ENCODE measurements around the gene ZDHHC3. TPM values are rescaled to one million over a fixed set of nuclear protein-coding genes. Genes with fewer than 3 reads are reported as not detected.
A peak's percentile ranks its signal among the peaks of the same experiment; 100 is the strongest.
"Not testable (repeated sequence)": the region's sequence is repeated elsewhere in the genome, so short reads cannot be mapped to it uniquely, and the experiment has no call there.

The ZDHHC3 gene
- total RNA-seq, 1 experiment from 2014 or later = 40.1 TPM

DNA sequence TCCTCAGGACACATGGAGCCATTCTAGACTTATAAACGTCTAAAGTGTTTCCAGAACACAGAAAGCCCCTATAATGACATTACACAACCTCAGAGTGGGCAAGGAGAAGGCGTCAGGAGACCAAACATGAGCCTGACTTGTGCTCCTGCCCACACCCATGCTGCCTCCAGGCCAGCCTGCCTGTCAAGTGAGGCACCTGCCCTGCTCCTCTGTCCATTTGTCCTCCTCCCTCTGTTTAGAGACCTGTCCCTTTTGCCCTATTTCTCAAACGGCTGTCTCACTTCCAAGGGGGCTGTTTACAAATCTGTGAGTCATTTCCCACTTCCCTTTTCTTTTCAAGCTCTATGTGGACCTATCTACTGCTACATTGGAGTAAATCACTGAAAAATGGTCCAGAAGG is 21.0 kb downstream of the ZDHHC3 start:
- BruUV-seq (replicated peaks) = no TSS peak
- H3K4me1 Mint-ChIP-seq (ENCODE audit: insufficient read depth, unreplicated experiment) = no peaks in the 10 kb centered on the region
- TF ChIP-seq, protein P1, sequence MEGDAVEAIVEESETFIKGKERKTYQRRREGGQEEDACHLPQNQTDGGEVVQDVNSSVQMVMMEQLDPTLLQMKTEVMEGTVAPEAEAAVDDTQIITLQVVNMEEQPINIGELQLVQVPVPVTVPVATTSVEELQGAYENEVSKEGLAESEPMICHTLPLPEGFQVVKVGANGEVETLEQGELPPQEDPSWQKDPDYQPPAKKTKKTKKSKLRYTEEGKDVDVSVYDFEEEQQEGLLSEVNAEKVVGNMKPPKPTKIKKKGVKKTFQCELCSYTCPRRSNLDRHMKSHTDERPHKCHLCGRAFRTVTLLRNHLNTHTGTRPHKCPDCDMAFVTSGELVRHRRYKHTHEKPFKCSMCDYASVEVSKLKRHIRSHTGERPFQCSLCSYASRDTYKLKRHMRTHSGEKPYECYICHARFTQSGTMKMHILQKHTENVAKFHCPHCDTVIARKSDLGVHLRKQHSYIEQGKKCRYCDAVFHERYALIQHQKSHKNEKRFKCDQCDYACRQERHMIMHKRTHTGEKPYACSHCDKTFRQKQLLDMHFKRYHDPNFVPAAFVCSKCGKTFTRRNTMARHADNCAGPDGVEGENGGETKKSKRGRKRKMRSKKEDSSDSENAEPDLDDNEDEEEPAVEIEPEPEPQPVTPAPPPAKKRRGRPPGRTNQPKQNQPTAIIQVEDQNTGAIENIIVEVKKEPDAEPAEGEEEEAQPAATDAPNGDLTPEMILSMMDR (IDR thresholded peaks at IDR 0.05; ENCODE audit: unreplicated experiment) = no peak
- ChIA-PET POLR2A (no interaction called here), CTCF (interaction anchor here (1.0 kb wide), 1 partner anchor 14 kb away, joined by 3 read pairs; no protein-coding TSS in a partner anchor)
- H3K27me3 Mint-ChIP-seq (ENCODE audit: insufficient read depth, unreplicated experiment) = no peaks in the 10 kb centered on the region
- H3K9me3 Mint-ChIP-seq (ENCODE audit: unreplicated experiment) = no peaks in the 10 kb centered on the region
- peaks cover 19% of the 10 kb centered on the region for H3K36me3 Mint-ChIP-seq (ENCODE audit: insufficient read depth, unreplicated experiment)
- no peak overlapping the region for H3K27ac Mint-ChIP-seq (ENCODE audit: low read depth, unreplicated experiment)
- H3K4me3 Mint-ChIP-seq (ENCODE audit: unreplicated experiment) = no peak overlapping the region
- DNase-seq (ENCODE audit: unreplicated experiment) = peak; percentile 49
- intact Hi-C loops (cut with micrococcal nuclease) = no loop called here

DNA sequence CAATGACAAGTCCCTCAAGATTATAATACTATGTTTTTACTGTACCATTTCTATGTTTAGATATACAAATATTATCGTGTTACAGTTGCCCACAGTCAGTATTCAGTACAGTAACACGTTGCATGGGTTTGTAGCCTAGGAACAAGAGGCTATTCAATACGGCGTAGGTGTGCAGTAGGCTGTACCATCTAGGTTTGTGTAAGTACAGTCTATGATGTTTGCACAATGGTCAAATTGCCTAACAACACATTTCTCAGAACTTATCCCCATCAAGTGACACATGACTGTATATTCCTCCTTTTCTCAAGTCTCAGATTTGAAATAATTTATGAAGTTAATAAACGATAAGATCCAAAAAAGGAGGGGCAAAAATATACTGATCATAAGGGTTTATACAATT is 21.7 kb downstream of the ZDHHC3 start:
- ChIA-PET POLR2A (no interaction called here), CTCF (no interaction called here)
- intact Hi-C loops (cut with micrococcal nuclease) = no loop called here
- no peaks in the 10 kb centered on the region for H3K27me3 Mint-ChIP-seq (ENCODE audit: insufficient read depth, unreplicated experiment)
- no peak overlapping the region for H3K27ac Mint-ChIP-seq (ENCODE audit: low read depth, unreplicated experiment)
- H3K4me1 Mint-ChIP-seq (ENCODE audit: insufficient read depth, unreplicated experiment) = no peaks in the 10 kb centered on the region
- no peak for DNase-seq (ENCODE audit: unreplicated experiment)
- H3K9me3 Mint-ChIP-seq (ENCODE audit: unreplicated experiment) = no peaks in the 10 kb centered on the region
- peaks cover 19% of the 10 kb centered on the region for H3K36me3 Mint-ChIP-seq (ENCODE audit: insufficient read depth, unreplicated experiment)
- TF ChIP-seq, protein P1 (IDR thresholded peaks at IDR 0.05; ENCODE audit: unreplicated experiment) = no peak
- no peak overlapping the region for H3K4me3 Mint-ChIP-seq (ENCODE audit: unreplicated experiment)
- no TSS peak for BruUV-seq (replicated peaks)

DNA sequence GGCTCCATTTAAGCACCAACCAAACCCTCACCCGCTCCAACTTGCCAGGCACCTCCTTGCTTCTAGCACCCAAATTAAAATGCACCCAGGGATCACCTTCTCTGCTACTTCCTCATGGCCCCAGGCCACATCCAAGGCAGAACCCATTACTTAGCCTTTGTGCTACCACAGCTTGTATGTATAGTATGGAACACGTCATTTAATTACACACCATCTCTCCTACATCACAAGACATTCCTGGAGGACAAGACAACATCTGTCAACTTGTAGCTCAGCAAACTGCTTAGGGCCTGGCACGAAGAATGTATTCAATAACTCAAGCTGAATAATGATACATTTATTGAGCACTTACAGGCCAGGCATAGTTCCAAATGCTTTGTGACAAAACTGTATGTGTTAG is 23.3 kb downstream of the ZDHHC3 start:
- POLR2A ChIA-PET = no interaction called here
- no peak for DNase-seq (ENCODE audit: unreplicated experiment)
- intact Hi-C loops (cut with micrococcal nuclease) = no loop called here
- no peaks in the 10 kb centered on the region for H3K27me3 Mint-ChIP-seq (ENCODE audit: insufficient read depth, unreplicated experiment)
- H3K4me3 Mint-ChIP-seq (ENCODE audit: unreplicated experiment) = no peak overlapping the region
- BruUV-seq (replicated peaks) = no TSS peak
- CTCF ChIA-PET = interaction anchor here (0.5 to 0.6 kb wide), 2 partner anchors 304 to 885 kb away, joined by 3 to 6 read pairs; no protein-coding TSS in a partner anchor
- no peak overlapping the region for H3K27ac Mint-ChIP-seq (ENCODE audit: low read depth, unreplicated experiment)
- peaks cover 4% of the 10 kb centered on the region for H3K36me3 Mint-ChIP-seq (ENCODE audit: insufficient read depth, unreplicated experiment)
- no peaks in the 10 kb centered on the region for H3K9me3 Mint-ChIP-seq (ENCODE audit: unreplicated experiment)
- TF ChIP-seq, protein P1 (IDR thresholded peaks at IDR 0.05; ENCODE audit: unreplicated experiment) = no peak
- no peaks in the 10 kb centered on the region for H3K4me1 Mint-ChIP-seq (ENCODE audit: insufficient read depth, unreplicated experiment)

DNA sequence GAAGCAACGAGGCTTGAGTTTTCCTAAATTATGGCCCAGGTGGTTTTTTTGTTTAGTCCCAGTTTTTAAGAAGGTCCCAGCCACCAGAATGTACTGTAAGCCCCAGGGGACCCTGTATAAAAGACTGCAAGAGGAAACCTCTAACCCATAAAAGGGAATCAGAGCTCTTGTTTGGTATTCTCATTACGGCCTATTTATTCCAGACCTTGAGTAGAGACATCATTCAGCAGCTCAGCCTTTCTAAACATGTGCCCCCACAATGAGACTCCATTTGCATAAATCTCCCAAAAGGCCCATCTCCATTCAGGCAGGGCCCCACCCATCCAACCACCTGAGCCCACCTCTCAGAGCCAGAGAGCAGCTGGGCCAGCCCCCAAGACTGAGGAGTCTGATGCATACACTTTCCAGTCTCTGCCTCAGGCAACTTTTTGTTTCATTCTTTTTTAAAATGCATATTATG is 25.7 kb downstream of the ZDHHC3 start:
- no peak overlapping the region for H3K27ac Mint-ChIP-seq (ENCODE audit: low read depth, unreplicated experiment)
- DNase-seq (ENCODE audit: unreplicated experiment) = no peak
- H3K4me1 Mint-ChIP-seq (ENCODE audit: insufficient read depth, unreplicated experiment) = no peaks in the 10 kb centered on the region
- intact Hi-C loops (cut with micrococcal nuclease) = no loop called here
- H3K27me3 Mint-ChIP-seq (ENCODE audit: insufficient read depth, unreplicated experiment) = no peaks in the 10 kb centered on the region
- ChIA-PET CTCF (interaction anchor here (0.6 to 1.5 kb wide), 2 partner anchors 12 to 37 kb away, joined by 3 to 5 read pairs; no protein-coding TSS in a partner anchor), POLR2A (interaction anchor here (0.5 to 2.0 kb wide), 4 partner anchors 17 to 54 kb away, joined by 3 to 5 read pairs (median 3); no protein-coding TSS in a partner anchor)
- H3K36me3 Mint-ChIP-seq (ENCODE audit: insufficient read depth, unreplicated experiment) = peaks cover 1% of the 10 kb centered on the region
- no peak overlapping the region for H3K4me3 Mint-ChIP-seq (ENCODE audit: unreplicated experiment)
- TF ChIP-seq, protein P1 (IDR thresholded peaks at IDR 0.05; ENCODE audit: unreplicated experiment) = no peak
- no TSS peak for BruUV-seq (replicated peaks)
- H3K9me3 Mint-ChIP-seq (ENCODE audit: unreplicated experiment) = no peaks in the 10 kb centered on the region

DNA sequence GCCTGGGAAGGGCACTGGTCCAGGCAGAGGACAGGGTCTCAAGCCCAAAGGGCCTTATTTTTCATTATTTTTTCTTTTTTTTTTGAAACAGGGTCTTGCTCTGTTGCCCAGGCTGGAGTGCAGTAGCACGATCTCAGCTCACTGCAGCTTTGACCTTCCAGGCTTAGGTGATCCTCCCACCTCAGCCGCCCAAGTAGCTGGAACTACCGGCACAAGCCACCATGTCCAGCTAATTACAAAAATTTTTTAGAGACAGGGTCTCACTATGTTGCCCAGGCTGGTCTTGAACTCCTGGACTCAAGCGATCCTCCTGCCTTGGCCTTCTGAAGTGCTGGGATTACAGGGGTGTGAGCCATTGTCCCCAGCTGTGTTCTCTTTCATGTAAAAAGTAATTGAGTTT is 26.2 kb downstream of the ZDHHC3 start:
- CTCF ChIA-PET = interaction anchor here (0.6 to 1.5 kb wide), 2 partner anchors 13 to 37 kb away, joined by 3 to 5 read pairs; no protein-coding TSS in a partner anchor
- H3K36me3 Mint-ChIP-seq (ENCODE audit: insufficient read depth, unreplicated experiment); H3K27me3 Mint-ChIP-seq (ENCODE audit: insufficient read depth, unreplicated experiment); H3K4me3 Mint-ChIP-seq (ENCODE audit: unreplicated experiment); intact Hi-C loops (cut with micrococcal nuclease); H3K27ac Mint-ChIP-seq (ENCODE audit: low read depth, unreplicated experiment); DNase-seq (ENCODE audit: unreplicated experiment); H3K9me3 Mint-ChIP-seq (ENCODE audit: unreplicated experiment); H3K4me1 Mint-ChIP-seq (ENCODE audit: insufficient read depth, unreplicated experiment); BruUV-seq (replicated peaks): not testable (repeated sequence)
- POLR2A ChIA-PET = interaction anchor here (0.5 to 2.0 kb wide), 3 partner anchors 17 to 53 kb away, joined by 3 to 5 read pairs (median 3); no protein-coding TSS in a partner anchor

All from MCF 10A (cell line).